Lung (tissue), 12 donors: ENCODE results near the gene AHNAK. TPM values are rescaled to one million over a fixed set of nuclear protein-coding genes. Genes with fewer than 3 reads are reported as not detected.

ENCODE experiments used
- ATAC-seq: fragments of 200-7000 bp; cut with Tn5 transposase; one replicate; pipeline ENCODE4 v1.9.1; 2020; ENCODE audit warnings: moderate number of reproducible peaks; ENCODE audit not compliant: insufficient read depth, low FRiP score
- DNase-seq, 3 donors: peaks; one replicate each; pipeline ENCODE4 v3.0.0-alpha.2; 2013 to 2017
- H3K27ac ChIP-seq, 2 donors: one replicate each; pipeline ENCODE4 v1.5.1; 2013; ENCODE audit warnings: mild to moderate bottlenecking in 2 of 2, moderate library complexity in 2 of 2, control low read depth in 1 of 2, inconsistent platforms in 1 of 2, low read depth in 1 of 2, low read length in 1 of 2
- H3K27me3 ChIP-seq, 3 donors: one replicate each; pipeline ENCODE4 v1.5.1; 2013; ENCODE audit warnings: low read length in 2 of 3; ENCODE audit not compliant: control insufficient read depth in 3 of 3, insufficient read depth in 3 of 3
- H3K36me3 ChIP-seq, 4 donors: one replicate each; pipeline ENCODE4 v1.5.1; 2013; ENCODE audit warnings: low read length in 4 of 4, mild to moderate bottlenecking in 1 of 4, moderate library complexity in 1 of 4; ENCODE audit not compliant: control insufficient read depth in 4 of 4, insufficient read depth in 4 of 4
- H3K4me1 ChIP-seq, 5 donors: one replicate each; pipeline ENCODE4 v1.5.1; 2013; ENCODE audit warnings: low read length in 5 of 5, mild to moderate bottlenecking in 2 of 5, moderate library complexity in 1 of 5; ENCODE audit not compliant: control insufficient read depth in 5 of 5, insufficient read depth in 5 of 5
- H3K4me3 ChIP-seq: one replicate; pipeline ENCODE4 v1.5.1; 2013; ENCODE audit warnings: mild to moderate bottlenecking, control low read depth, moderate library complexity
- H3K9ac ChIP-seq, 2 donors: one replicate each; pipeline ENCODE4 v1.5.1; 2013; ENCODE audit warnings: low read length in 2 of 2, control low read depth in 1 of 2; ENCODE audit not compliant: insufficient read depth in 1 of 2
- H3K9me3 ChIP-seq, 4 donors: one replicate each; pipeline ENCODE4 v1.5.1; 2013; ENCODE audit warnings: low read length in 3 of 4, mild to moderate bottlenecking in 1 of 4, moderate library complexity in 1 of 4; ENCODE audit not compliant: control insufficient read depth in 4 of 4, insufficient read depth in 3 of 4
- CTCF ChIP-seq: IDR thresholded peaks from 2 replicates; pipeline ENCODE4 v1.5.1; 2012; ENCODE audit warnings: mild to moderate bottlenecking; ENCODE audit errors: control extremely low read depth, extremely low read depth
- WGBS, 2 donors: extraction: QIAGEN DNeasy Blood & Tissue Kit; methylation state at CpG; one replicate each; pipeline ENCODE4 v1.1.7; 2013; 5-methylcytosine and 5-hydroxymethylcytosine counted together
- polyA plus RNA-seq, 2 donors: library from polyadenylated mRNA; stranded (reverse); fragments of 200-250 nt; gene quantifications; one replicate each; pipeline ENCODE4 v1.2.1, GENCODE V29; 2013
- total RNA-seq, 2 donors: library from RNA; depleted of rRNA in 1 of 2; stranded (reverse); fragments of >200 nt in 1 of 2; gene quantifications; one replicate each; pipeline ENCODE4 v1.2.1, GENCODE V29; 2014 to 2021
- donor health status: control.
- donor health status: control.
- donor health status: Bipolar disorder and iron deficiency.
- donor health status: healthy.
- donor health status: DM: yes; HTN: yes; CAD: no.

The AHNAK gene
- total and polyA plus RNA-seq, 4 donors, result 66.5 to 707 (median 238) TPM

GRCh38 chr11:62512961-62513360 is 33.6 kb downstream of the AHNAK start:
- no peaks in the 10 kb centered on the region for H3K9me3 ChIP-seq
- no peak for ATAC-seq
- no peaks in the 10 kb centered on the region for H3K27me3 ChIP-seq
- peaks cover 0 to 11% (median 4%) of the 10 kb centered on the region in 5 donors for H3K4me1 ChIP-seq
- 79 to 86% methylated on average over 8 of the region's 8 CpGs for WGBS, 2 donors
- H3K4me3 ChIP-seq, result no peak overlapping the region
- H3K9ac ChIP-seq, result no peak overlapping the region
- DNase-seq, result no peak
- TF ChIP-seq CTCF, result no peak
- H3K27ac ChIP-seq, result peak overlapping the region in 1 of 2 donors; percentile 45
- H3K36me3 ChIP-seq, result peaks cover 11 to 29% (median 18%) of the 10 kb centered on the region in 4 donors

DNA sequence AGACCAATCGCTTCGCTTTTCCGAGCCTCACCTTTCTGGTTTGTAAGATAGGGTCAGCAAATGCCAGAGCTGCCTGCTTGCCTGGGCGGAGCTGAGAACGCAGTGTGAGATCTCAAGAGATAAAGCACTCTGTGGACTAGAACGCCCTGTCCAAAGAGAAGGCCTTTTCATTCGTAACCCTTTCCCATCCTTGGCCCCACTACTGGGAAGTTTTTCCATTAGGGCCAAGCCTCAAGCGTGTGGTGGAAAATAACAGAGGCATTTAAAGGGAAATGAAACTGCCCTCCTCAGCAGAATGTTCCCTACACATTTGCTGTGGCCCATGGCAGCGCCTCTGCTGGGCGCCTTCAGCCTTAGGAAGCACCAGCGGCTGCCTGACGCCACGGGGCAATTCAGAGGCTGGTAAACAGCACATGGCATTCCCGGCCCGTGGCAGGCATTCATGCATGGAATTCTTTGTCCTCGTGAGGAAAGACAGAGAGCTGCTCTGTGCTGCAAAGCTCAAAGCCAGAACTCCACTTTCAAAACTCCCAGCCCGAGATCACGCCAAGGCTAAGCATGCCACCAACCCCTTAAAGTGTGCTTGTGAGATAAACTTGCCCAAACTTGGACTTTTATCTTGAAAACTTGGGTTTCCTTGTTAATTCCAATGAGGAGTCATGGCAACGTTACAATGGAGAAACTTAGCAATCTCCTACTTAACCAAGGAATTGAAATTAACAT is 38.1 kb downstream of the AHNAK start:
- Histone ChIP-seq H3K4me3 (no peak overlapping the region), H3K36me3 (peaks cover 0 to 4% (median 0%) of the 10 kb centered on the region in 4 donors)
- ATAC-seq, result peak; percentile 79

GRCh38 chr11:62507125-62507422 is 39.5 kb downstream of the AHNAK start:
- 79 to 95% methylated on average over 1 of the region's 1 CpG for WGBS, 2 donors
- no peak overlapping the region for H3K27ac ChIP-seq
- ATAC-seq (no peak), DNase-seq (no peak)
- no peaks in the 10 kb centered on the region for H3K9me3 ChIP-seq
- H3K9ac ChIP-seq, result no peak overlapping the region
- no peak overlapping the region for H3K4me3 ChIP-seq
- no peak for TF ChIP-seq CTCF
- H3K27me3 ChIP-seq, result no peaks in the 10 kb centered on the region
- H3K36me3 ChIP-seq, result peaks cover 0 to under 1% (median 0%) of the 10 kb centered on the region in 4 donors
- H3K4me1 ChIP-seq, result peaks cover 3 to 17% (median 13%) of the 10 kb centered on the region in 5 donors

More for the DNA sequence above, 38.1 kb downstream of the AHNAK start:
- Histone ChIP-seq H3K27me3 (no peaks in the 10 kb centered on the region), H3K4me1 (peaks cover 0 to 18% (median 10%) of the 10 kb centered on the region in 5 donors), H3K9me3 (no peaks in the 10 kb centered on the region), H3K9ac (peak overlapping the region in 1 of 2 donors; percentile 73), H3K27ac (peak overlapping the region; percentile 17 to 84)
- peak; percentile 15 for TF ChIP-seq CTCF
- peak; percentile 75 to 80 (median 76) for DNase-seq
- WGBS, 2 donors, result 21 to 33% methylated on average over 19 of the region's 19 CpGs
